Effector memory CD8-positive, alpha-beta T cell (primary cell): ENCODE data around the gene ENAM.
A peak's percentile ranks its signal among the peaks of the same experiment; 100 is the strongest.
"Not testable (repeated sequence)": the region's sequence is repeated elsewhere in the genome, so short reads cannot be mapped to it uniquely, and the experiment has no call there.

Experiments used
- ATAC-seq: fragments of 150-1000 bp; cut with Tn5 transposase; replicated peaks from 2 replicates; pipeline ENCODE4 v1.10.0; 2021; ENCODE audit warnings: mild to moderate bottlenecking, moderate library complexity
- DNase-seq, 3 experiments: peaks; one replicate each; pipeline ENCODE4 v3.0.0; 2021
- H3K27ac Mint-ChIP-seq, 2 donors: one replicate each; pipeline ENCODE4 v1.8.0; 2022; ENCODE audit warnings: mild to moderate bottlenecking in 2 of 2, mixed read lengths in 2 of 2, moderate library complexity in 2 of 2
- H3K27me3 Mint-ChIP-seq, 2 donors: one replicate each; pipeline ENCODE4 v1.8.0; 2022; ENCODE audit warnings: mixed read lengths in 2 of 2
- H3K36me3 Mint-ChIP-seq: one replicate; pipeline ENCODE4 v1.8.0; 2022; ENCODE audit warnings: mild to moderate bottlenecking, moderate library complexity, mixed read lengths; ENCODE audit not compliant: insufficient read depth
- H3K4me1 Mint-ChIP-seq, 2 donors: one replicate each; pipeline ENCODE4 v1.8.0; 2022; ENCODE audit warnings: low read depth in 2 of 2, mixed read lengths in 2 of 2
- H3K4me3 Mint-ChIP-seq, 2 donors: one replicate each; pipeline ENCODE4 v1.8.0; 2022; ENCODE audit warnings: mild to moderate bottlenecking in 2 of 2, mixed read lengths in 2 of 2, moderate library complexity in 2 of 2
- H3K9me3 Mint-ChIP-seq, 2 donors: one replicate each; pipeline ENCODE4 v1.8.0; 2022; ENCODE audit warnings: mixed read lengths in 2 of 2

ENAM gene

DNA sequence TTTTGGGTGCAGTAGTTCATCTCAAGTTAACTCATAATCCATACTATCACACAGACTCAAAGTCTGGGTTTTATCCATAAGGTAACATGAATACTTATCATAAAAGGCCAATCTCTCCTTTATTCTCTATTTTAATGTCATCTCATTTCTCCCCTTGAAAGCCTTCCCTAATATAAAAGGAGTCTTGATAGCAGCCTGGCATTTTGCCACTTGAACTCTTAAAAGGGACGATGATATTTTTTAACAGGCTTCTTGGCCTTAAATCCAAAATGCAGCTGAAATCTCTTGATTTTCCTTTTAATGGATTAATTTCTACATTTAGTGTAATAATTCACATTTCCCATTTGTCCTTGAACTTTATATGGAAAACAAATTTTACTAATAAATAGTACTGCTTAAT, 46.2 kb downstream of the ENAM start:
- ATAC-seq = no peak
- DNase-seq = no peak
- H3K27ac Mint-ChIP-seq = no peak overlapping the region
- H3K36me3 Mint-ChIP-seq = no peaks in the 10 kb centered on the region
- H3K4me1 Mint-ChIP-seq = no peaks in the 10 kb centered on the region
- no peak overlapping the region for H3K4me3 Mint-ChIP-seq
- no peaks in the 10 kb centered on the region for H3K9me3 Mint-ChIP-seq
- H3K27me3 Mint-ChIP-seq = peaks cover 23 to 25% of the 10 kb centered on the region in 2 donors

DNA sequence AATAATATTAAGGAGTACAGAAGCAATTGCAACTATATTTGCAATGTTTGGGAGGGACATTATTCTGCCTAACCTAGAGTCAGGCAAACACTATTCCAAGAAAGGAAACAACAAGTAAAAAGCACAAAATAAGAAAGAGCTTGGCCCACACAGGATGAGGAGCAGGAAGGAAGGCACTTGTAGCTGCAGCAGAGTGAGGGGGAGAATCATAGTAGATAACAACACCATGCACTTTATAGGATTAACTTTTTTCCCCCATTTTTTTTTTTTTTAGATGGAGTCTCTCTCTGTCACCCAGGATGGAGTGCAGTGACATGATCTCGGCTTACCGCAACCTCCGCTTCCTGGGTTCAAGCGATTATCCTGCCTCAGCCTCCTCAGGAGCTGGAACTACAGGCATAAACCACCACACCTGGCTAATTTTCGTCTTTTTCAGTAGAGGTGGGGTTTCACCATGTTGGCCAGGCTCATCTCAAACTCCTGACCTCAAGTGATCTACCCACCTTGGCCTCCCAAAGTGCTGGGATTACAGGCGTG, 48.1 kb downstream of the ENAM start:
- Mint-ChIP-seq H3K27ac (no peak overlapping the region), H3K4me1 (no peaks in the 10 kb centered on the region), H3K4me3 (no peak overlapping the region), H3K27me3 (peaks cover 12 to 17% of the 10 kb centered on the region in 2 donors), H3K36me3 (no peaks in the 10 kb centered on the region), H3K9me3 (no peaks in the 10 kb centered on the region)
- ATAC-seq = no peak
- DNase-seq = no peak

DNA sequence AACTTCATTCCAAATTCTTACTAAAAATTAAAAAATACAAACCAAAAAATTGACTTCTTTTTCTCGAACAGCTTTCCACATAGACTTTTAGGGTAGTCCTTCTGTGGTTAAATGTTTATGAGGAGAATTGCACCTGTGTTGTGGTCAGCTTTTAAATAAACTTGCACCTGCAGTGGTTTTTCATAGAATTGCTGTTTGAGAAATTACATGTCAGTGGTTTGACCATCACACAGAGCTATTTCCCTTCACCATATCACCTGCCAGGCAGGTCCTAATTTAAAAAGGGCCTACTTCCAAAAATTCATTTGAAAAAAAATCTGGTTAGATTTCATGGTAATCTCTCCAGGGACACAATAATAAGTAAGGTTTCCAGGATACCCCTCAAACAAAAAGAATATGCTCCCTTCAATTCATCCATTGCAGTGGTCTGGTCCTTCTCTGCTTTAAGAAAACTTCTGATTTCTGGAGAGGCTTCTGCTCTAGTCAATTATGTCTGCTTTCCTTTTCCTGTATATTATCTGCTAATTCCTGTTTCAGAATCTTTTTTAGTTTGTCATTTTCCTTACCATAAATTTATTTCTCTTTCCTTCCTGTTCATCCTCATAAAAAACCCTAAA, 49.9 kb downstream of the ENAM start:
- DNase-seq = no peak
- no peak overlapping the region for H3K27ac Mint-ChIP-seq
- no peaks in the 10 kb centered on the region for H3K36me3 Mint-ChIP-seq
- no peak for ATAC-seq
- H3K9me3 Mint-ChIP-seq = no peaks in the 10 kb centered on the region
- no peaks in the 10 kb centered on the region for H3K4me1 Mint-ChIP-seq
- no peak overlapping the region for H3K4me3 Mint-ChIP-seq
- peaks cover 10 to 12% of the 10 kb centered on the region in 2 donors for H3K27me3 Mint-ChIP-seq

DNA sequence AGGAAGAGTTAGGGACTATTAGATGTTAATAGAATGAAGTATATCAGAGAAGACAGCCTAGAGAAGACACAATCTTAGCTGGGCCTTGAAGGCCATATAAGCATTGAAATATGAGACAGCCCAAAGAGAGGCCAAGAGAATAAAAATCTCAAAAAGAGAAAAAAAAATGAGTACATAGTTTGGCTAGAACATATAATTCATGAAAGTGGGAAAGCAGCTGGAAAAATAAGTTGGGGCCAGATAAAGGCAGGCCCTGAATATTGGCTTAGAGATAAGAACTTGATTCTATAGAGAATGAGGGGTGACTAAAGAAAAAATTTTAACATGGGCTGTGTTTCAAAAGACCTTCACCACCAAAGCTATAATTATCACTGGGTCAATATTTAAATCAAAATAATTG, 52.4 kb downstream of the ENAM start:
- Mint-ChIP-seq H3K27ac (no peak overlapping the region), H3K27me3 (peaks cover 6% of the 10 kb centered on the region in 2 donors), H3K36me3 (no peaks in the 10 kb centered on the region), H3K9me3 (no peaks in the 10 kb centered on the region), H3K4me3 (no peak overlapping the region), H3K4me1 (no peaks in the 10 kb centered on the region)
- ATAC-seq (no peak), DNase-seq (no peak)

DNA sequence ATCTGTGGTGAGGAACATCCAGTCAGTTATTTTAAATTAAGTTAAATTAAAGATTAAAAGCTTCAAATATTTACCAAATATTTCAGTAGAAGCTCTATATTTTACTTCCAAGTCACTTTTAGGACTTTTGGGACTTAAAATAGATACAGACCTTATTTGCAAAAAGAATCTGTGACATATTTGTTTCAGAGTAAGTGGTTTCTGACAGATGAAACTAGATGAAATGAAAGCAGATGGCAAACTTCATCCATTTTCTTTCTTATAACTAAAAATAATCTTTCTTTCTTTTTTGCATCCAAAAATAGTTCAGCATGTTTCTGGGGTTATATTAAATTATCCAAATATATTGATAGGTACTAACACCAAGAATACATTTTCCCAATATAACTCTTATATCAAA, 53.2 kb downstream of the ENAM start:
- Mint-ChIP-seq H3K4me1 (no peaks in the 10 kb centered on the region), H3K36me3 (no peaks in the 10 kb centered on the region), H3K9me3 (no peaks in the 10 kb centered on the region), H3K4me3 (no peak overlapping the region), H3K27ac (no peak overlapping the region), H3K27me3 (peaks cover 6% of the 10 kb centered on the region in 2 donors)
- ATAC-seq = no peak
- no peak for DNase-seq

DNA sequence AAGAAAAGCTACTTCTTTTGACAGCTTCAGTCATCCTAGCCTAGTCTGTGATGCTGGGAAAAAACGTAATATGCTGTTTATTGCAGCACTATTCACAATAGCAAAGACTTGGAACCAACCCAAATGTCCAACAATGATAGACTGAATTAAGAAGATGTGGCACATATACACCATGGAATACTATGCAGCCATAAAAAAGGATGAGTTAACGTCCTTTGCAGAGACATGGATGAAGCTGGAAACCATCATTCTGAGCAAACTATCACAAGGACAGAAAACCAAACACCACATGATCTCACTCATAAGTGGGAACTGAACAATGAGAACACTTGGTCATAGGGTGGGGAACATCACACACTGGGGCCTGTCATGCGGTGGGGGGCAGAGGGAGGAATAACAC, 53.6 kb downstream of the ENAM start:
- ATAC-seq, H3K27ac Mint-ChIP-seq, H3K4me3 Mint-ChIP-seq, DNase-seq, H3K9me3 Mint-ChIP-seq, H3K36me3 Mint-ChIP-seq, H3K4me1 Mint-ChIP-seq, H3K27me3 Mint-ChIP-seq: not testable (repeated sequence)

DNA sequence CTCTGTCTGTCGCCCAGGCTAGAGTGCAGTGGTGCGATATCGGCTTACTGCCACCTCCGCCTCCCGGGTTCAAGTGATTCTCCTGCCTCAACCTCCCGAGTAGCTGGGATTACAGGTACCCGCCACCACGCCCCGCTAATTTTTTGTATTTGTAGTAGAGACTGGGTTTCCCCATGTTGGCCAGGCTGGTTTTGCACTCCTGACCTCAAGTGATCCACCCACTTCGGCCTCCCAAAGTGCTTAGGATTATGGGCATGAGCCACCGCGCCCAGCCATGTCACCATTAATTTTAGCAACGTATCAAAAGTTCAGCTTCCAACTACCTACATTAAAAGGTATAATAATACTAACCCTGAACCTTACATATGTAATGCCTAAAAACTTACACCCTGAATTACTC, 58.8 kb downstream of the ENAM start:
- H3K9me3 Mint-ChIP-seq = no peaks in the 10 kb centered on the region
- ATAC-seq (peak; percentile 2), DNase-seq (peak in 2 of 3 experiments; percentile 2 to 11)
- peak overlapping the region; percentile 98 to 99 for H3K27ac Mint-ChIP-seq
- H3K36me3 Mint-ChIP-seq = peaks cover 33% of the 10 kb centered on the region
- H3K27me3 Mint-ChIP-seq = no peaks in the 10 kb centered on the region
- peak overlapping the region; percentile 97 to 100 for H3K4me3 Mint-ChIP-seq
- H3K4me1 Mint-ChIP-seq = peaks cover 28 to 39% of the 10 kb centered on the region in 2 donors

DNA sequence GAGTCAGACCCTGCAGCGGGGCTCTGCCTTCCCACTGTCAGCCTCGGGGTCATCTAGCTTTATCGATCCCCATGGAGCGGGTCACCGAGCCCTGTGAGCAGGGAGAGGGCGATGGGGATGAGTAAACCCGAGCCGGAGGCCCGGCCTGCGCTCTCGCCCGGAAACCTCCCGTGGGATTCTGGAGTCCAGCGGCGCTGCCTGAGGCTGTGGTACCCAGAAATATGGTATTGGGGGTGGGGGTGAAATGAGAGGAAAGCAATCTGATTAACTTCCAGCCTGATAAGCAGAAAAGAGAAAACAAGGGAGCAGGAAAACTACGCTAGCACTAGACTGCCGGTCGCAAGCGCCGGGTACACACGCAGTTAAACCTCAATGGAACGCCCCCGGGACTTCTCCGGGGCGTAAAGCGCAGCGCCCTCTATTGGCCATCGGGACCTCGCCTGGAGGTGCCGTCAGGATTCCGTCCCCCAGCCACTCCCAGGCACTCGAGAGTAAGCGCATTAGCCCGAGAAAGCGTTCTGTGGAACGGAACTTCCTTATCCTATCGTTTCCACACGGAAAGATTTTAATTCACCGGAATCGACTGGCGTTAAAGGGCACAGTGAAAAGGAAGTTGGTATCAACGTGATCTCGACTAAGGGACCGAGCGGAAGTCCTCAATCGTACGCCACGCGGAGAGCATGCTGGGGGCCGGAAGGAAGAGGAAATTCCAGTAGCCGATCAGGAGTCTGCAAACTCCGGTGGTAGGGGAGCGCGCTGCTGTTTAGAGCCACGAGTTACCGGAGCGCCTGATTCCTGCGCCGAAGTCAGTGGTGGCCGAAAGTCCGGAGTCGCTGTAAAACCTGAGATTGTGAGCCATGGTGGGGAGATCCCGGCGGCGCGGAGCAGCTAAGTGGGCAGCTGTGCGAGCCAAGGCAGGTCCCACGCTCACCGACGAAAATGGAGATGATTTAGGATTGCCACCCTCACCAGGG, 59.6 kb downstream of the ENAM start, which contains the start of gene UTP3:
TSS of gene UTP3 (plus strand) at position 712 of the 974 bp plus-strand sequence. CDS start at position 858, 146 bp downstream.
- Mint-ChIP-seq H3K27ac (peak within 1 kb of the TSS; percentile 98 to 99), H3K9me3 (no peaks in the 10 kb centered on the region), H3K36me3 (peaks cover 36% of the 10 kb centered on the region), H3K4me1 (peaks cover 28 to 41% of the 10 kb centered on the region in 2 donors), H3K4me3 (peak within 1 kb of the TSS; percentile 97 to 100), H3K27me3 (no peaks in the 10 kb centered on the region)
- ATAC-seq (peak; percentile 89), DNase-seq (peak; percentile 88 to 91 (median 90))

DNA sequence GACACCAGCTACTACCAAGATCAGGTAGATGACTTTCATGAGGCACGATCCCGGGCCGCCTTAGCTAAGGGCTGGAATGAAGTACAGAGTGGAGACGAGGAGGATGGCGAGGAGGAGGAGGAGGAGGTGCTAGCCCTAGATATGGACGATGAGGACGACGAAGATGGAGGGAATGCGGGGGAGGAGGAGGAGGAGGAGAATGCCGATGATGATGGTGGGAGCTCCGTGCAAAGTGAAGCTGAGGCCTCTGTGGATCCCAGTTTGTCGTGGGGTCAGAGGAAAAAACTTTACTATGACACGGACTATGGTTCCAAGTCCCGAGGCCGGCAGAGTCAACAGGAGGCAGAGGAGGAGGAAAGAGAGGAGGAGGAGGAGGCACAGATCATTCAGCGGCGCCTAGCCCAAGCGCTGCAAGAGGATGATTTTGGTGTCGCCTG, 60.3 kb downstream of the ENAM start:
- H3K9me3 Mint-ChIP-seq = no peaks in the 10 kb centered on the region
- H3K27ac Mint-ChIP-seq = peak overlapping the region; percentile 98 to 99
- H3K4me3 Mint-ChIP-seq = peak overlapping the region; percentile 97 to 100
- ATAC-seq = no peak
- DNase-seq = no peak
- H3K36me3 Mint-ChIP-seq = peaks cover 39% of the 10 kb centered on the region
- H3K4me1 Mint-ChIP-seq = peaks cover 28 to 41% of the 10 kb centered on the region in 2 donors
- H3K27me3 Mint-ChIP-seq = no peaks in the 10 kb centered on the region

DNA sequence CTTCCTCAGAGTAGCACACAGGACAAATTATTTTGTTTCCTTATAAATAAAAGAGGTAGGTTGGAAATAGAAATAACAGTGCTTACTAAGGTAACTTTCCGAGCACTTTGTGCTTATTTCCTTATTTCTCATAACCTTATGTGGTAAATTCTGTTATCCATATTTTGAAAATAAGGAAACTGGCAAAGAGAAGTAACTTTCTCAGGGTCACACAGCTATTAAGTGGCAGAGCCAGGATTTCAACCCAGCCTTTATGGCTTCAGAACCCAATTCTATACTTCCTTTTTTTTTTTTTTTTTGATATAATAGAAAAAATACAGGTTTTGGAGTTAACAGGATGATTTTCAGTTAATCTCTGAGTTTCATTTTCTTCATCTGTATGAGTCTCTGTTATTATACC, 63.1 kb downstream of the ENAM start:
- H3K36me3 Mint-ChIP-seq = peaks cover 43% of the 10 kb centered on the region
- ATAC-seq (no peak), DNase-seq (no peak)
- H3K27me3 Mint-ChIP-seq = no peaks in the 10 kb centered on the region
- no peak overlapping the region for H3K4me3 Mint-ChIP-seq
- H3K27ac Mint-ChIP-seq = no peak overlapping the region
- H3K4me1 Mint-ChIP-seq = peaks cover 28 to 41% of the 10 kb centered on the region in 2 donors
- H3K9me3 Mint-ChIP-seq = no peaks in the 10 kb centered on the region

DNA sequence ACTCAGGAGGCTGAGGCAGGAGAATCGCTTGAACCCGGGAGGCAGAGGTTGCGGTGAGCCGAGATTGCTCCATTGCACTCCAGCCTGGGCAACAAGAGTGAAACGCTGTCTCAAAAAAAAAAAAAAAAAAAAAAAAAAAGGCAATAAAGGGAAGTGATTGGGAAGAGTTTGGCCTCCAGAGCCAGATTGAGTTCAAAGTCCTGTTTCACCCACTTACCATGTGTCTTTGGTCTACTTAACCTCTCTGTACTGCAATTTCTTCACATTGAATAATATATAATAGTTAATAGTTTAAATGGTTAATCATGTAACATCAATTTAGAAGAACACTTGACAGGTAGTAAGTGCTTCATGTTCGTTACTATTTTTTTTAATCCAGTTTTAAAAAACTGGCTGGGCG, 66.1 kb downstream of the ENAM start:
- not testable (repeated sequence) for DNase-seq, H3K9me3 Mint-ChIP-seq, H3K27ac Mint-ChIP-seq, ATAC-seq, H3K4me3 Mint-ChIP-seq, H3K27me3 Mint-ChIP-seq
- Mint-ChIP-seq H3K4me1 (peaks cover 6 to 23% of the 10 kb centered on the region in 2 donors), H3K36me3 (peaks cover 21% of the 10 kb centered on the region)
